Inflammatory macrophage treated with lipopolysaccharide for 4 hours (primary cell): ENCODE measurements around the gene NPM1.
"Not testable (repeated sequence)": the region's sequence is repeated elsewhere in the genome, so short reads cannot be mapped to it uniquely, and the experiment has no call there.

Source experiments
- DNase-seq: peaks from one replicate; pipeline ENCODE4 v3.0.0-alpha.2; 2020

The NPM1 gene

DNA sequence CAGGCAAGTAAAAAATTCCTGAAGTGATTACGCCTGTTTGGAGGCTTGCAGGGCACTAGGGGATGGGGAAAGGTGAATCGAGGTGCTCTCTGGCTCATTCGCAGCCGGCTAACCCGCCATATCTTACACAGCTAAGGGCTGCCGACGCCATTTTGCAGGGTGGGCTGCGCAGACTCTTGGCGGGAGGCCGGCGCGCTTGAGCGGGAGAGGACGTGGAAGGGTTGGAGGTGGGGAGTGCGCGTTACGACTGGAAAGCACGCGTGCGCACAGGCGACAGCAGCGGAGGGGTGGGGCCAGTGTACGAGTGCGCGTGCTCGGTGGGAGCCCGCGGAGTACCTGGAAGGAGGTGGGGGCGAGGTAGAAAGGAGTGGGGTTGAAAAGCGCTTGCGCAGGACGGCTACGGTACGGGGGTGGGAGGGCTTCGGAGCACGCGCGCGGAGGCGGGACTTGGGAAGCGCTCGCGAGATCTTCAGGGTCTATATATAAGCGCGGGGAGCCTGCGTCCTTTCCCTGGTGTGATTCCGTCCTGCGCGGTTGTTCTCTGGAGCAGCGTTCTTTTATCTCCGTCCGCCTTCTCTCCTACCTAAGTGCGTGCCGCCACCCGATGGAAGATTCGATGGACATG lies at the start of gene NPM1:
NPM1 (plus strand) TSS at position 505 of the 625 bp plus-strand sequence; CDS start at position 605, 100 bp downstream.
- peak; percentile 95 for DNase-seq

- DNase-seq: no peak
These were observed 47.6 kb upstream of the NPM1 start for GRCh38 chr5:171340042-171340441.

GRCh38 chr5:171340491-171340890 lies 47.2 kb upstream of the NPM1 start:
- DNase-seq: no peak

GRCh38 chr5:171342362-171343111 lies 45.1 kb upstream of the NPM1 start:
- DNase-seq: peak; percentile 53

GRCh38 chr5:171344936-171345608 lies 42.6 kb upstream of the NPM1 start:
- no peak for DNase-seq

- no peak for DNase-seq
These were observed 36.0 kb upstream of the NPM1 start for GRCh38 chr5:171351536-171352073.

GRCh38 chr5:171355302-171355724 lies 32.3 kb upstream of the NPM1 start:
- peak; percentile 36 for DNase-seq

DNA sequence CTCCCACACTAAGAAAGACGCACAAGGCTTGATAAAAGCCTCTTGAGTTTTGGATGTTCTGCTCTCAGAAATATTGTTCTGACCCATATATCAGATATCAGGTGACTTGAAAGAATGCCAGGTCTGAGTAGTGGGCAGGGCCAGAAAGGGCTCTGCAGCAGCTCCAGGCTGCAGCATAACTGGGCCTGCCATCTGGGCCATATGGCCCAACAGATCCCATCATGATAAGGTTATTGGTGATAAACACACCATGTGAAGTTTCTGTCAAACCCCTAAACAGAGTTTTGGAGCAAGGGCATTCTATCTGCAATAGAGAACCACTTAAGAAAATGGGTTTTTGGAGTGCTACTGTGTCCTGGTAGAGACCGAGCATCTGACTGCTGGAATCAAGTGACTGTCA lies 29.8 kb upstream of the NPM1 start:
- DNase-seq: no peak

DNA sequence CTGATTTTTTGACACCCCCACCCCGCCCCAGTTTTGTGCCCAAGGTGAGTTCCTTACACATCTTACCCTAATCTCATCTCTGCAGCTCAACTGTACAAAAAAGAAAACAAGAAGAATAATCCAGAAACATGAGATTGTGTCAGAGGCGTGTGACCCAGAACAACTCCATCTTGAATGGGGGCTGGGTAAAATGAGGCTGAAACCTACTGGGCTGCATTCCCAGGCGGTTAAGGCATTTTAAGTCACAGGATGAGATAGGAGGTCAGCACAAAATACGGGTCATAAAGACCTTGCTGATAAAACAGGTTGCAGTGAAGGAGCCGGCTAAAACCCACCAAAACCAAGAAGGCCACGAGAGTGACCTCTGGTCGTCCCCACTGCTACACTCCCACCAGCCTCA lies 26.5 kb upstream of the NPM1 start:
- DNase-seq: not testable (repeated sequence)

- DNase-seq: not testable (repeated sequence)
These were observed 24.4 kb upstream of the NPM1 start for GRCh38 chr5:171363249-171363648.

GRCh38 chr5:171363846-171364245 lies 23.8 kb upstream of the NPM1 start:
- peak; percentile 66 for DNase-seq

- DNase-seq: no peak
These were observed 22.3 kb upstream of the NPM1 start for GRCh38 chr5:171365351-171365750.

- no peak for DNase-seq
These were observed 21.0 kb upstream of the NPM1 start for GRCh38 chr5:171366645-171367044.

DNA sequence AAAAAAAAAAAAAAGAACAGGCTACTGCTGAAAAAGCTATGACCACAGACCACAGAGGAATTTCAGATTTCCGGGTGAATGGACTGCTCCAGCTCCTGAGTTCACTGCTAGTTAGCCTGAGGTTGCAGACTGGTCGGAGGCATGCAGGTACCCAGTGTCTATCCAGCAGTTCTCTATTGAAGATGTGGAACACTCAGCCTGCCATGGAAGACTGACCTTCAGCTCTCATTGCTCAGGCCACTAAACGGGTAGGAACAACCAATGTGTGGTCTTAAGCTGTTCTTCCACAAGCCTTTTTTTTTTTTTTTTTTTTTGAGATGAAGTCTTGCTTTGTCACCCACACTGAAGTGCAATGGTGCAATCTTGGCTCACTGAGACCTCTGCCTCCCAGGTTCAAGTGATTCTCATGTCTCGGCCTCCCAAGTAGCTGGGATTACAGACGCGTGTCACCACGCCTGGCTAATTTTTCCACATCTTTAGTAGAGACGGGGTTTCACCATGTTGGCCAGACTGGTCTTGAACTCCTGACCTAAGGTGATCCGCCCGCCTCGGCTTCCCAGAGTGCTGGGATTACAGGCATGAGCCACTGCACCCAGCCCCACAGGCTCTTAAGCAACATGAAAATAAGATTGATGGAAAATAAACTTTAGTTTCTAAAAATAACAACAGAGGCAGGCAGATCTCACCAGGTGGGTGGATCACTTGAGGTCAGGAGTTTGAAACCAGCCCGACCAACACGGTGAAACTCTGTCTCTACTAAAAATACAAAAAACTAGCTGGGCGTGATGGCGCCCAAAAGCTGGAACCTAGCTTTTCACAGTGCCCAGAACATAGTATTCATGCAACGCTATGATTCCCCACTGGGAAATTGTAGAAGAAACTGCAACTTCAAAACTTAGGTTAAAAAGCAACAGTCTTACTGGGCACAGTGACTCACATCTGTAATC lies 20.0 kb upstream of the NPM1 start:
- DNase-seq: no peak

- no peak for DNase-seq
These were observed 18.6 kb upstream of the NPM1 start for GRCh38 chr5:171369056-171369455.

DNA sequence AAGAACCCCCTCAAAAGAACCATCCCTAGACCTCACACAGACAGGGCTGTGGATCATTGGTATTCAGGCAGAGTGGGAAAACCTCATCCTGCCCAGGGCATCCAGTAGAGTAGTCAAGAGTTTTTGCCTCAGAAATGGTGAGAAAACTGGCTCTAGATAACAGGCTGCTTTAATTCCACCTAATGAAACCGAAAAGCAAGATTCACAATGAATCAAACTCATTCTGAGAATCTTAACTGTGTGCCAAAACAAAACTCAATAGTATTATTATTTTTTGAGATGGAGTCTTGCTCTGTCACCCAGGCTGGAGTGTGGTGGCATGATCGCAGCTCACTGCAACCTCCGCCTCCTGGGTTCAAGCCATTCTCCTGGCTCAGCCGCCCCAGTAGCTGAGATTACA lies 17.8 kb upstream of the NPM1 start:
- DNase-seq: no peak

GRCh38 chr5:171370881-171371280 lies 16.8 kb upstream of the NPM1 start:
- DNase-seq: not testable (repeated sequence)

DNA sequence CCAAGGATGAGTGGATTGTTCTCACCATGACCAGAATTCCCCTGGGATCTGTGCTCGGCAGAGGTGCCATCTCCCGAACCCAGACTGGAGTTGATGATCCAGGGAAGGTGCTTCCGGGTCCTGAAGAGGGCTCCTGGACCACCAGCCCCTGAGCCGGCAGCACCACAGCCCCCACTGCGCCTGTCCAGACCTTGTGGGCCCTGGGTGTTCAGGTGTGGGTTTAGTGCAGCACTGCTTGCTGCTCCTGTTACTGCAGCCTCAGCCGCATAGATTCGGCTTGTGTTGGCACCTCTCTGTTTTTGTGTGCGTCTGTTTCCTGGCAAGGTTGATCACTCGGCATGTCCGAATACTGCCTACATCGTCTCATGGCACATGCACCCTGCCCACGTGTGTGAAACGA lies 16.3 kb upstream of the NPM1 start:
- no peak for DNase-seq

- no peak for DNase-seq
These were observed 7.7 kb upstream of the NPM1 start for GRCh38 chr5:171379961-171380360.

GRCh38 chr5:171384416-171384815 lies 3.2 kb upstream of the NPM1 start:
- DNase-seq: not testable (repeated sequence)

DNA sequence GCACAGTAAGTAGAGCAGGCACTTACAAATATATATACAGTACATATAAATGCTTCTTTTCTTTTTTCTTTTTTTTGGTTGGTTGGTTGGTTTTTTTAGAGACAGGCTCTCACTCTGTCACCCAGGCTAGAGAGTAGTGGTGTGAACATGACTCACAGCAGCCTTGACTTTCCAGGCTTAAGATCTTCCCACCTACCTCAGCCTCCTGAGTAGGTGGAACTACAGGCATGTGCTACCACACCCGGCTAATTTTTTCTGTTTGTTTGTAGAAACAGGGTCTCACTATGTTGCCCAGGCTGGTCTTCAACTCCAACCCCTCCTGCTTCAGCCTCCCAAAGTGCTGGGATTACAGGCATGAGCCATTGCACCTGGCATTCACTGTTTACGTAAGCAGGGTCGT lies 2.6 kb upstream of the NPM1 start:
- peak; percentile 30 for DNase-seq

DNA sequence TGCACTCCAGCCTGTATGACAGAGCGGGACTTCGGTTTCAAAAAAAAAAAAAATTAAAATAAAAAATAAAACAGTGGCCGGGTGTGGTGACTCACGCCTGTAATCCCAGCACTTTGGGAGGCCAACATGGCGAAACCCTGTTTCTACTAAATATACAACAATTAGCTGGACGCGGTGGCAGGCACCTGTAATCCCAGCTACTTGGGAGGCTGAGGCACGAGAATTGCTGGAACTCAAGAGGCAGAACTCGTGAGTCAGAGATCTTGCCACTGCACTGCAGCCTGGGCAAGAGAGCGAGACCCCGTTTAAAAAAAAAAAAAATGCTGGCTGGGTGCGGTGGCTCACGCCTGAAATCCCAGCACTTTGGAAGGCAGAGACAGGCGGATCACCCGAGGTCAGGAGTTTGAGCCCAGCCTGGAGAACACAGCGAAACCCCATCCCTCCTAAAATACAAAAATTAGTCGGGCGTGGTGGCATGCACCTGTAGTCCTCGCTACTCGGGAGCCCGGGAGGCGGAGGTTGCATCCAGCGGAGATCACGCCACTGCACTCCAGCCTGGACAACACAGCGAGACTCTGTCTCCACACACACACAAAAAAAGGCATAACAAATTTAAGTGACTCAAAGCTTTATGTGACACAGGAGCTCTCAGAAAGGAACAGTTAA lies 1.5 kb upstream of the NPM1 start:
- no peak for DNase-seq
